ENCODE data around the gene IGFBP2. TPM values are rescaled to one million over a fixed set of nuclear protein-coding genes. Genes with fewer than 3 reads are reported as not detected.
A peak's percentile ranks its signal among the peaks of the same experiment; 100 is the strongest.

Gene IGFBP2
- total and polyA plus RNA-seq, 8 donors: 106 to 636 (median 296) TPM

- no peaks in the 10 kb centered on the region for H3K9me3 ChIP-seq
- no peak overlapping the region for H3K27ac ChIP-seq
- intact Hi-C loops (cut with DNase I; ENCODE audit: low total_unique reads): no loop called here
- DNase-seq: peak in 1 of 2 donors; percentile 86
- H3K27me3 ChIP-seq: peaks cover 0 to 8% (median 0%) of the 10 kb centered on the region in 3 donors
- 27 to 49% (median 32%) methylated on average over 19 to 20 of the region's 20 CpGs for WGBS, 5 donors
- no peak for TF ChIP-seq CTCF (IDR thresholded peaks at IDR 0.05)
- TF ChIP-seq EP300 (IDR thresholded peaks at IDR 0.05): no peak
- no peak for TF ChIP-seq POLR2A (IDR thresholded peaks at IDR 0.05)
- no peaks in the 10 kb centered on the region for H3K36me3 ChIP-seq
- H3K4me3 ChIP-seq: peak overlapping the region in 1 of 4 donors; percentile 7
- H3K4me1 ChIP-seq: peaks cover 0 to 12% (median 7%) of the 10 kb centered on the region in 4 donors
Observed at GRCh38 chr2:216606551-216607276, 26.5 kb upstream of the IGFBP2 start.

GRCh38 chr2:216607277-216607560 lies 26.0 kb upstream of the IGFBP2 start:
- DNase-seq: peak in 1 of 2 donors; percentile 26
- Histone ChIP-seq H3K4me3 (no peak overlapping the region), H3K9me3 (no peaks in the 10 kb centered on the region), H3K27ac (no peak overlapping the region), H3K4me1 (peaks cover 0 to 12% (median 7%) of the 10 kb centered on the region in 4 donors), H3K36me3 (no peaks in the 10 kb centered on the region), H3K27me3 (peaks cover 0 to 8% (median 0%) of the 10 kb centered on the region in 3 donors)
- TF ChIP-seq CTCF (IDR thresholded peaks at IDR 0.05): no peak
- TF ChIP-seq POLR2A (IDR thresholded peaks at IDR 0.05): no peak
- TF ChIP-seq EP300 (IDR thresholded peaks at IDR 0.05): no peak
- TF ChIP-seq POLR2AphosphoS5 (IDR thresholded peaks at IDR 0.05): no peak
- 84 to 89% (median 88%) methylated on average over 10 of the region's 10 CpGs for WGBS, 5 donors
- intact Hi-C loops (cut with DNase I; ENCODE audit: low total_unique reads): no loop called here

- 96 to 99% (median 96%) methylated on average over 5 of the region's 5 CpGs for WGBS, 5 donors
- Histone ChIP-seq H3K9me3 (no peaks in the 10 kb centered on the region), H3K36me3 (no peaks in the 10 kb centered on the region), H3K4me3 (no peak overlapping the region), H3K27me3 (peaks cover 0 to 8% (median 0%) of the 10 kb centered on the region in 3 donors), H3K4me1 (peaks cover 0 to 7% (median 3%) of the 10 kb centered on the region in 4 donors), H3K27ac (no peak overlapping the region)
- no peak for DNase-seq
- TF ChIP-seq POLR2AphosphoS5 (IDR thresholded peaks at IDR 0.05): no peak
- no peak for TF ChIP-seq EP300 (IDR thresholded peaks at IDR 0.05)
- TF ChIP-seq CTCF (IDR thresholded peaks at IDR 0.05): no peak
- no peak for TF ChIP-seq POLR2A (IDR thresholded peaks at IDR 0.05)
- intact Hi-C loops (cut with DNase I; ENCODE audit: low total_unique reads): no loop called here
Observed at GRCh38 chr2:216608525-216608924, 24.7 kb upstream of the IGFBP2 start.

GRCh38 chr2:216615298-216616082 lies 17.7 kb upstream of the IGFBP2 start:
- WGBS, 5 donors: 39 to 60% (median 55%) methylated on average over 7 of the region's 7 CpGs
- H3K4me1 ChIP-seq: peaks cover 6 to 21% (median 18%) of the 10 kb centered on the region in 4 donors

More at GRCh38 chr2:216615298-216616082, 17.7 kb upstream of the IGFBP2 start:
- Histone ChIP-seq H3K27ac (peak overlapping the region in 1 of 5 donors; percentile 61), H3K4me3 (no peak overlapping the region), H3K9me3 (no peaks in the 10 kb centered on the region), H3K27me3 (no peaks in the 10 kb centered on the region), H3K36me3 (no peaks in the 10 kb centered on the region)
- peak in 1 of 2 donors; percentile 45 for DNase-seq
- TF ChIP-seq CTCF (IDR thresholded peaks at IDR 0.05): no peak
- peak in 1 of 3 donors; percentile 9 for TF ChIP-seq POLR2AphosphoS5 (IDR thresholded peaks at IDR 0.05)
- intact Hi-C loops (cut with DNase I; ENCODE audit: low total_unique reads): no loop called here

Measured in stomach (tissue), 9 donors.